SK-N-SH treated with all-trans-retinoic acid at 6 μM for 48 hours (cell line): ENCODE data around the gene RIN3.

Source experiments
- ARNTL ChIP-seq: fragments of 450-650 bp; formaldehyde crosslinking; IDR thresholded peaks from 2 replicates; pipeline ENCODE4 v1.5.0; 2020; ENCODE audit warnings: low read depth, mild to moderate bottlenecking, moderate library complexity, borderline replicate concordance
- PPARA ChIP-seq: fragments of 250-450 bp; sonication (Bioruptor Pico); IDR thresholded peaks from 2 replicates; pipeline ENCODE4 v1.5.0; 2020; ENCODE audit warnings: mild to moderate bottlenecking, borderline replicate concordance
- RARB ChIP-seq: fragments of 250-450 bp; sonication (Bioruptor Pico); IDR thresholded peaks from 2 replicates; pipeline ENCODE4 v1.8.0; 2021; ENCODE audit warnings: mild to moderate bottlenecking, moderate library complexity
- ZFP3 ChIP-seq: fragments of 250-450 bp; sonication (Bioruptor Pico); IDR thresholded peaks from 2 replicates; pipeline ENCODE4 v1.5.0; 2020; ENCODE audit warnings: mild to moderate bottlenecking, moderate library complexity
- TF ChIP-seq, protein P1 (sequence below): fragments of 250-450 bp; sonication (Bioruptor Pico); IDR thresholded peaks from 2 replicates; pipeline ENCODE4 v1.8.0; 2021; ENCODE audit warnings: low read depth, mild to moderate bottlenecking, moderate library complexity, borderline replicate concordance
- TF ChIP-seq, protein P2 (sequence below): fragments of 250-450 bp; sonication (Bioruptor Pico); IDR thresholded peaks from 2 replicates; pipeline ENCODE4 v1.8.0; 2020; ENCODE audit warnings: mild to moderate bottlenecking, moderate library complexity, borderline replicate concordance
- TF ChIP-seq, protein P3 (sequence below): fragments of 250-450 bp; sonication (Bioruptor Pico); IDR thresholded peaks from 2 replicates; pipeline ENCODE4 v1.5.1; 2020; ENCODE audit warnings: low read depth, mild to moderate bottlenecking, moderate library complexity

DNA sequence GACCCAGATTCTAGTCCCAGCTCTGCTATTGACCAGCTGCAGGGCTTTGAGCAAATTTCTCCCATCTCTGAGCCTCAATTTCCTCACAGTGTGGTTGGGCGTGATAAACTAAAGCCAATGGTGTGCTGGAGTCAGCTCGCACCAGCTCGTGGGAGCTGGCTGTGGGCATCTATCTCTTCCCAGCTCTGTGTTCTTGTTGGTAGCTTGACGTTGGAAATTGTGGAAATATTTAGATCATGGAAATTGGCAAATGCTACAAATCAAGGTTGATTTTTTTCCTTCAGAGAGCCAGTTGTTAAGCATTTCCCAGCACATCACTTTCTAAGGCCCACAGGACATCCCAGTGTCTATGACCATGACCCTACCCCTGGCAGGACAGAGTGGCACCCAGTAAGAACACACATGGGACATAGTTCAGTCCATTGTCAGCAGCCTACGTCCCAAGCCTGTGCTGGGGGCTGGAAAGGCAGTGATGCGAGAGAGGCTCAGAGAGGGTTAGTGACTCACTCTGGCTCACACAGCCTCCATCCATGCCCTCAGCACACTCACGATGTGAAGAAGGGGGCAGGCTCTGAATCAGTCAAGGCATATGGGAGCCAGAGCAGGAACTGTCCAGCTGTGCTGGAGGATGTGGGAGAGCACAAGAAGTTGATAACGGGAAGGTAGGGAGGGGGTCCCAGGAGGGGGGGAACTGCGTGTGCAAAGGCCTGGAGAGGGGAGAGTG, 157.2 kb downstream of the RIN3 start:
- TF ChIP-seq, protein P1, sequence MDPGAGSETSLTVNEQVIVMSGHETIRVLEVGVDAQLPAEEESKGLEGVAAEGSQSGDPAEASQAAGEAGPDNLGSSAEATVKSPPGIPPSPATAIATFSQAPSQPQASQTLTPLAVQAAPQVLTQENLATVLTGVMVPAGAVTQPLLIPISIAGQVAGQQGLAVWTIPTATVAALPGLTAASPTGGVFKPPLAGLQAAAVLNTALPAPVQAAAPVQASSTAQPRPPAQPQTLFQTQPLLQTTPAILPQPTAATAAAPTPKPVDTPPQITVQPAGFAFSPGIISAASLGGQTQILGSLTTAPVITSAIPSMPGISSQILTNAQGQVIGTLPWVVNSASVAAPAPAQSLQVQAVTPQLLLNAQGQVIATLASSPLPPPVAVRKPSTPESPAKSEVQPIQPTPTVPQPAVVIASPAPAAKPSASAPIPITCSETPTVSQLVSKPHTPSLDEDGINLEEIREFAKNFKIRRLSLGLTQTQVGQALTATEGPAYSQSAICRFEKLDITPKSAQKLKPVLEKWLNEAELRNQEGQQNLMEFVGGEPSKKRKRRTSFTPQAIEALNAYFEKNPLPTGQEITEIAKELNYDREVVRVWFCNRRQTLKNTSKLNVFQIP: no peak
- TF ChIP-seq, protein P2, sequence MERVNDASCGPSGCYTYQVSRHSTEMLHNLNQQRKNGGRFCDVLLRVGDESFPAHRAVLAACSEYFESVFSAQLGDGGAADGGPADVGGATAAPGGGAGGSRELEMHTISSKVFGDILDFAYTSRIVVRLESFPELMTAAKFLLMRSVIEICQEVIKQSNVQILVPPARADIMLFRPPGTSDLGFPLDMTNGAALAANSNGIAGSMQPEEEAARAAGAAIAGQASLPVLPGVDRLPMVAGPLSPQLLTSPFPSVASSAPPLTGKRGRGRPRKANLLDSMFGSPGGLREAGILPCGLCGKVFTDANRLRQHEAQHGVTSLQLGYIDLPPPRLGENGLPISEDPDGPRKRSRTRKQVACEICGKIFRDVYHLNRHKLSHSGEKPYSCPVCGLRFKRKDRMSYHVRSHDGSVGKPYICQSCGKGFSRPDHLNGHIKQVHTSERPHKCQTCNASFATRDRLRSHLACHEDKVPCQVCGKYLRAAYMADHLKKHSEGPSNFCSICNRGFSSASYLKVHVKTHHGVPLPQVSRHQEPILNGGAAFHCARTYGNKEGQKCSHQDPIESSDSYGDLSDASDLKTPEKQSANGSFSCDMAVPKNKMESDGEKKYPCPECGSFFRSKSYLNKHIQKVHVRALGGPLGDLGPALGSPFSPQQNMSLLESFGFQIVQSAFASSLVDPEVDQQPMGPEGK (CRISPR knock-in tag): no peak
- TF ChIP-seq ARNTL (CRISPR knock-in tag): no peak
- TF ChIP-seq ZFP3 (CRISPR knock-in tag): no peak
- TF ChIP-seq PPARA (CRISPR knock-in tag): no peak
- TF ChIP-seq, protein P3, sequence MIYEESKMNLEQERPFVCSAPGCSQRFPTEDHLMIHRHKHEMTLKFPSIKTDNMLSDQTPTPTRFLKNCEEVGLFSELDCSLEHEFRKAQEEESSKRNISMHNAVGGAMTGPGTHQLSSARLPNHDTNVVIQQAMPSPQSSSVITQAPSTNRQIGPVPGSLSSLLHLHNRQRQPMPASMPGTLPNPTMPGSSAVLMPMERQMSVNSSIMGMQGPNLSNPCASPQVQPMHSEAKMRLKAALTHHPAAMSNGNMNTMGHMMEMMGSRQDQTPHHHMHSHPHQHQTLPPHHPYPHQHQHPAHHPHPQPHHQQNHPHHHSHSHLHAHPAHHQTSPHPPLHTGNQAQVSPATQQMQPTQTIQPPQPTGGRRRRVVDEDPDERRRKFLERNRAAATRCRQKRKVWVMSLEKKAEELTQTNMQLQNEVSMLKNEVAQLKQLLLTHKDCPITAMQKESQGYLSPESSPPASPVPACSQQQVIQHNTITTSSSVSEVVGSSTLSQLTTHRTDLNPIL (CRISPR knock-in tag): no peak
- TF ChIP-seq RARB (CRISPR knock-in tag): no peak
